Transverse colon (tissue), 3 donors: ENCODE measurements around the gene HRC.

ENCODE experiments used
- POLR2A ChIP-seq: fragments of 450-650 bp; IDR thresholded peaks from one replicate; pipeline ENCODE4 v1.6.1; 2016; ENCODE audit warnings: antibody characterized with exemption, mild to moderate bottlenecking, moderate library complexity
- TF ChIP-seq, protein P1 (sequence below), 5 experiments: fragments of 200-600 bp in 3 of 5; fragments of 450-650 bp in 2 of 5; sonication (generic) in 3 of 5; IDR thresholded peaks; 1 replicate in 2 of 5; 2 replicates in 3 of 5; pipeline ENCODE4 v1.5.1; 2016 to 2017; ENCODE audit warnings: antibody characterized with exemption in 5 of 5, inconsistent platforms in 3 of 5, mild to moderate bottlenecking in 2 of 5, moderate library complexity in 1 of 5

DNA sequence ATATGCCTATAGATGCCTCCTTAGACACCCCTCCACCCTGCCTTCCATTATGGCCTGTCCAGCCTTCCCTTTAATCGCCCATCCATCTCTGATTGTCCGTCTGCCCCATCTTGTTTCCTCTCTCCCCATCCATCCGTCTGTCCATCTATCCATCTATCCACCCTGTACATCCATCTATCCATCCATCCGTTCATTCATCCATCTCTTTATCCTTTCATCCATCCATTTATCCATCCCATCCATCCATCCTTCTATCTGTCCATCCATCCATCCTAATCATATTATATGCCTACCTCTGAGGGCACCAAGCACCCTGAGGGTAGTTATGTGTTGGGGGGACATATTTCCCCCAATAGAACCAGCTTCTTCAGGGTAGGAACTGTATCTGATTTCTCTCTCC, 25.5 kb upstream of the HRC start:
- TF ChIP-seq, protein P1, sequence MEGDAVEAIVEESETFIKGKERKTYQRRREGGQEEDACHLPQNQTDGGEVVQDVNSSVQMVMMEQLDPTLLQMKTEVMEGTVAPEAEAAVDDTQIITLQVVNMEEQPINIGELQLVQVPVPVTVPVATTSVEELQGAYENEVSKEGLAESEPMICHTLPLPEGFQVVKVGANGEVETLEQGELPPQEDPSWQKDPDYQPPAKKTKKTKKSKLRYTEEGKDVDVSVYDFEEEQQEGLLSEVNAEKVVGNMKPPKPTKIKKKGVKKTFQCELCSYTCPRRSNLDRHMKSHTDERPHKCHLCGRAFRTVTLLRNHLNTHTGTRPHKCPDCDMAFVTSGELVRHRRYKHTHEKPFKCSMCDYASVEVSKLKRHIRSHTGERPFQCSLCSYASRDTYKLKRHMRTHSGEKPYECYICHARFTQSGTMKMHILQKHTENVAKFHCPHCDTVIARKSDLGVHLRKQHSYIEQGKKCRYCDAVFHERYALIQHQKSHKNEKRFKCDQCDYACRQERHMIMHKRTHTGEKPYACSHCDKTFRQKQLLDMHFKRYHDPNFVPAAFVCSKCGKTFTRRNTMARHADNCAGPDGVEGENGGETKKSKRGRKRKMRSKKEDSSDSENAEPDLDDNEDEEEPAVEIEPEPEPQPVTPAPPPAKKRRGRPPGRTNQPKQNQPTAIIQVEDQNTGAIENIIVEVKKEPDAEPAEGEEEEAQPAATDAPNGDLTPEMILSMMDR (IDR thresholded peaks at IDR 0.05) = no peak
- TF ChIP-seq POLR2A = no peak
